GM12878 (cell line): ENCODE data around the gene ADISSP. TPM values are rescaled to one million over a fixed set of nuclear protein-coding genes. Genes with fewer than 3 reads are reported as not detected.

Source experiments
- ATAC-seq: fragments of 200-7000 bp; cut with Tn5 transposase; 3 replicates; pipeline ENCODE4 v1.9.1; 2020; ENCODE audit warnings: mild to moderate bottlenecking, moderate library complexity
- BruUV-seq: library from RNA; stranded (reverse); fragments of 400-500 nt; replicated peaks from 2 replicates; lab custom pipeline; 2021; lab: Mats Ljungman, UMichigan
- CTCF ChIA-PET: fragments of 300-600 bp; sonication (Branson Sonifier 250); formaldehyde crosslinking; extraction: SDS; loops from one replicate; lab custom pipeline; 2021; ENCODE audit warnings: inconsistent platforms; lab: Yijun Ruan, JAX
- POLR2A ChIA-PET: fragments of 350-600 bp; formaldehyde crosslinking; extraction: SDS; loops from one replicate; lab custom pipeline; 2021; ENCODE audit warnings: inconsistent platforms; lab: Charles Lee
- RAD21 ChIA-PET: fragments of 300-600 bp; sonication (Branson Sonifier 250); formaldehyde crosslinking; loops from one replicate; lab custom pipeline; 2023; ENCODE audit warnings: antibody characterized with exemption; ENCODE audit not compliant: unreplicated experiment; lab: Charles Lee
- SMC1A ChIA-PET: fragments of 300-600 bp; sonication (Branson Sonifier 250); formaldehyde crosslinking; loops from one replicate; lab custom pipeline; 2023; ENCODE audit not compliant: unreplicated experiment, uncharacterized antibody; lab: Charles Lee
- DNase-seq: peaks from one replicate; pipeline ENCODE4 v3.0.0-alpha.2; 2011; ENCODE audit warnings: low read depth, low spot score
- FAIRE-seq: peaks from 3 replicates; lab custom pipeline; 2011; peaks lifted over from hg19 to GRCh38; lab: Jason Lieb, UNC
- H2AFZ ChIP-seq: 2 replicates; pipeline ENCODE4 v1.6.0; 2011; ENCODE audit warnings: low read depth, low read length, control low read depth; ENCODE audit not compliant: control insufficient read depth
- H3K27ac ChIP-seq: 2 replicates; pipeline ENCODE4 v1.5.1; 2011; ENCODE audit warnings: control low read depth; ENCODE audit not compliant: control insufficient read depth, insufficient read depth
- H3K27me3 ChIP-seq, 2 experiments: replicated peaks in 1 of 2; 2 replicates each; pipeline versions ENCODE4 v1.6.0 to v1.6.1; 2011; ENCODE audit warnings: low read length in 1 of 2; ENCODE audit not compliant: control insufficient read depth in 2 of 2, insufficient read depth in 2 of 2
- H3K36me3 ChIP-seq, 2 experiments: 2 replicates each; pipeline ENCODE4 v1.5.1; 2011; ENCODE audit warnings: low read length in 1 of 2; ENCODE audit not compliant: control insufficient read depth in 2 of 2, insufficient read depth in 2 of 2
- H3K4me1 ChIP-seq: 2 replicates; pipeline ENCODE4 v1.6.1; 2011; ENCODE audit warnings: mild to moderate bottlenecking, low read length, moderate library complexity, mixed read lengths; ENCODE audit not compliant: control insufficient read depth, insufficient read depth
- H3K4me2 ChIP-seq: 2 replicates; pipeline ENCODE4 v1.6.0; 2011; ENCODE audit warnings: control low read depth; ENCODE audit not compliant: control insufficient read depth, insufficient read depth
- H3K4me3 ChIP-seq: fragments of 200-600 bp; sonication (generic); 2 replicates; pipeline ENCODE4 v1.5.1; 2016
- H3K79me2 ChIP-seq: 2 replicates; pipeline ENCODE4 v1.6.0; 2011; ENCODE audit warnings: low read length; ENCODE audit not compliant: control insufficient read depth, insufficient read depth
- H3K9ac ChIP-seq: 2 replicates; pipeline ENCODE4 v1.8.0; 2011; ENCODE audit warnings: low read length, control low read depth, mixed read lengths; ENCODE audit not compliant: control insufficient read depth, insufficient read depth
- H3K9me3 ChIP-seq: replicated peaks from 3 replicates; pipeline ENCODE4 v1.5.1; 2011; ENCODE audit warnings: mild to moderate bottlenecking, low read length; ENCODE audit not compliant: control insufficient read depth, insufficient read depth
- H4K20me1 ChIP-seq: 2 replicates; pipeline ENCODE4 v1.6.0; 2011; ENCODE audit not compliant: control insufficient read depth, insufficient read depth
- ATF2 ChIP-seq: IDR thresholded peaks from 2 replicates; pipeline ENCODE4 v1.6.1; 2012; ENCODE audit warnings: low read length, inconsistent platforms
- CBX5 ChIP-seq: sonication (generic); IDR thresholded peaks from 2 replicates; pipeline ENCODE4 v1.6.1; 2016; ENCODE audit warnings: low read depth, moderate library complexity, mild to moderate bottlenecking, inconsistent platforms
- DPF2 ChIP-seq: fragments of 450-650 bp; IDR thresholded peaks from 2 replicates; pipeline ENCODE4 v1.6.1; 2017; ENCODE audit warnings: mild to moderate bottlenecking
- EED ChIP-seq: sonication (generic); IDR thresholded peaks from 2 replicates; pipeline ENCODE4 v1.6.1; 2016; ENCODE audit warnings: antibody characterized with exemption, low read depth
- EGR1 ChIP-seq, 2 experiments: IDR thresholded peaks; 1 replicate in 1 of 2; 2 replicates in 1 of 2; pipeline ENCODE4 v1.6.1; 2011 to 2012; ENCODE audit warnings: low read depth in 2 of 2, low read length in 2 of 2, borderline replicate concordance in 1 of 2, mild to moderate bottlenecking in 1 of 2, moderate library complexity in 1 of 2
- ETV6 ChIP-seq, 2 experiments: fragments of 450-650 bp in 1 of 2; IDR thresholded peaks in 1 of 2; conservative IDR thresholded peaks in 1 of 2; 2 replicates each; pipeline ENCODE4 v1.6.1; 2014; ENCODE audit warnings: antibody characterized with exemption in 1 of 2, borderline replicate concordance in 1 of 2, low read depth in 1 of 2, mild to moderate bottlenecking in 1 of 2, moderate library complexity in 1 of 2
- GABPA ChIP-seq: IDR thresholded peaks from 2 replicates; pipeline ENCODE4 v1.6.1; 2014; ENCODE audit warnings: antibody characterized with exemption, low read depth, mild to moderate bottlenecking, inconsistent platforms
- IRF4 ChIP-seq: IDR thresholded peaks from 2 replicates; pipeline ENCODE4 v1.6.1; 2011; ENCODE audit warnings: low read depth, low read length
- NFYB ChIP-seq: IDR thresholded peaks from 2 replicates; pipeline ENCODE4 v1.6.1; 2011; ENCODE audit warnings: low read depth, mild to moderate bottlenecking, low read length, improper control_type of control experiment, moderate library complexity; ENCODE audit not compliant: insufficient read depth
- PAX5 ChIP-seq: IDR thresholded peaks from 2 replicates; pipeline ENCODE4 v1.6.1; 2011; ENCODE audit warnings: low read depth, low read length, borderline replicate concordance
- PAX8 ChIP-seq: fragments of 450-650 bp; IDR thresholded peaks from 2 replicates; pipeline ENCODE4 v1.6.1; 2017; ENCODE audit warnings: mild to moderate bottlenecking, moderate library complexity
- PRDM15 ChIP-seq: fragments of 450-650 bp; formaldehyde crosslinking; IDR thresholded peaks from 2 replicates; pipeline ENCODE4 v1.4.0; 2020; ENCODE audit warnings: mild to moderate bottlenecking, moderate library complexity
- RAD51 ChIP-seq: fragments of 450-650 bp; IDR thresholded peaks from 2 replicates; pipeline ENCODE4 v1.6.1; 2016; ENCODE audit warnings: moderate library complexity, mild to moderate bottlenecking, inconsistent platforms
- SREBF1 ChIP-seq: IDR thresholded peaks from 2 replicates; pipeline ENCODE4 v1.6.1; 2012; ENCODE audit warnings: mild to moderate bottlenecking, low read length
- TBL1XR1 ChIP-seq: IDR thresholded peaks from 2 replicates; pipeline ENCODE4 v1.6.1; 2012; ENCODE audit warnings: low read depth, low read length, improper control_type of control experiment
- TCF7 ChIP-seq: IDR thresholded peaks from 2 replicates; pipeline ENCODE4 v1.6.1; 2014; ENCODE audit warnings: antibody characterized with exemption, borderline replicate concordance
- USF2 ChIP-seq: IDR thresholded peaks from 2 replicates; pipeline ENCODE4 v1.6.1; 2011; ENCODE audit warnings: low read depth, low read length, improper control_type of control experiment, borderline replicate concordance
- ZNF217 ChIP-seq: fragments of 450-650 bp; IDR thresholded peaks from 2 replicates; pipeline ENCODE4 v1.6.1; 2017; ENCODE audit warnings: antibody characterized with exemption, mild to moderate bottlenecking
- WGBS: methylation state at CpG from one replicate; pipeline ENCODE4 v1.1.6; 2016; ENCODE audit warnings: low lambda C conversion rate; ENCODE audit not compliant: insufficient replicate concordance, insufficient coverage; ENCODE audit errors: missing lambda C conversion rate; 5-methylcytosine and 5-hydroxymethylcytosine counted together
- in situ Hi-C: fragments of 300-500 bp; cut with MboI; formaldehyde crosslinking; loops from 9 replicates; pipeline ENCODE4 v1.14.3; 2018; ENCODE audit warnings: mixed read lengths
- intact Hi-C: fragments of 100-400 bp; cut with micrococcal nuclease; formaldehyde crosslinking; loops from one replicate; pipeline ENCODE4 v1.14.2; 2022; ENCODE audit not compliant: unreplicated experiment
- polyA plus RNA-seq, 11 experiments: library from polyadenylated mRNA; depleted of rRNA in 4 of 11; unstranded in 6 of 11; stranded (reverse) in 5 of 11; fragments of >200 nt; fragmentation: Nextera tagmentation in 4 of 11; fragmentation: Illumina TruSeq in 1 of 11; extraction: Ambion mirVana in 4 of 11; extraction: Trizol in 1 of 11; gene quantifications; 1 replicate in 1 of 11; 2 replicates in 10 of 11; pipeline versions ENCODE4 v1.2.1 to v1.2.3, GENCODE V29; 2011 to 2016; ENCODE audit warnings: inconsistent platforms in 2 of 11, missing spikeins in 2 of 11, low read depth in 1 of 11
- total RNA-seq, 4 experiments: library from RNA; depleted of rRNA in 3 of 4; stranded (reverse); fragments of >200 nt in 3 of 4; fragmentation: Illumina TruSeq in 1 of 4; extraction: Trizol in 1 of 4; gene quantifications; 2 replicates each; pipeline versions ENCODE4 v1.2.1 to v1.2.3, GENCODE V29; 2013 to 2021

The ADISSP gene
- total and polyA plus RNA-seq, 10 of the 15 experiments (the other 5 are each of a cell fraction or from before 2014, with no cell fraction given) = 0.80 to 96.3 (median 38.6) TPM

DNA sequence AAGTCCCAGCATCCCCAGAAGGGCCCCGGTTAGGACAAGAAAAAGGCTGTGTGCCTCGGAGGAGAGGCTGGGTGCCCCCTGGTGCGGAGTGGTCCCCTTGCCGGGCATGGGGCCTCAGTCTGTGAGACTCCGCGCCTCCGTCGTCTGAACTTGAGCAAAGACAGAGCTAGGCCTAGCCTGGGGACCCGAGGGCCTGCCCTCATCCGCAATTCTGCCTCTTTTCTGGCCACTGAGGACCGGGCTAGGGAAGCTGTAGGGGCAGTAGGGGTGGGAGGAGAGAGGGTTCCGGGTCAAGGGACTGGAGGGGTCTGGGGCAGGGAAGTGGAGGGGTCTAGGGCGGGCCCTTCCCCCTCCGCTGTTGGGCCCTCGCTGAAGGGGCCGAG, 35.6 kb downstream of the ADISSP start:
- no TSS peak for BruUV-seq
- RAD21 ChIA-PET = no interaction called here
- intact Hi-C loops (no loop called here), in situ Hi-C loops (no loop called here)
- H3K27me3 ChIP-seq = peaks cover 1 to 4% of the 10 kb centered on the region in 2 experiments; a peak in 1 of 4 replicates
- H2AFZ ChIP-seq = no peak overlapping the region
- H4K20me1 ChIP-seq = no peaks in the 10 kb centered on the region
- H3K4me2 ChIP-seq = no peak overlapping the region
- SMC1A ChIA-PET = no interaction called here
- FAIRE-seq = no peak
- DNase-seq = no peak
- H3K4me3 ChIP-seq = no peak overlapping the region
- H3K9me3 ChIP-seq = no peaks in the 10 kb centered on the region
- no peak overlapping the region for H3K27ac ChIP-seq
- H3K9ac ChIP-seq = no peak overlapping the region
- POLR2A ChIA-PET = no interaction called here
- TF ChIP-seq PAX5 (no peak), ZNF217 (no peak), ETV6 (conservative IDR thresholded peaks at IDR 0.05 in 1 of 2, IDR thresholded peaks at IDR 0.05 in 1 of 2; ENCODE audit: borderline replicate concordance in 1 of 2, low read depth in 1 of 2) (no peak), RAD51 (no peak), ATF2 (no peak), IRF4 (no peak), NFYB (no peak), TCF7 (no peak), DPF2 (no peak), EGR1 (IDR thresholded peaks at IDR 0.05; ENCODE audit: borderline replicate concordance in 1 of 2, low read depth in 2 of 2, low read length in 2 of 2) (no peak), GABPA (no peak), EED (no peak), PAX8 (no peak), CBX5 (no peak), TBL1XR1 (no peak), USF2 (no peak), SREBF1 (no peak), PRDM15 (CRISPR knock-in tag) (no peak)
- TF ChIP-seq, all 136 proteins: peak for 0
- H3K79me2 ChIP-seq = no peaks in the 10 kb centered on the region
- 61% methylated on average over 12 of the region's 16 CpGs for WGBS
- no peaks in the 10 kb centered on the region for H3K36me3 ChIP-seq
- no peak for ATAC-seq
- CTCF ChIA-PET = no interaction called here
- H3K4me1 ChIP-seq = no peaks in the 10 kb centered on the region
